ENCODE measurements around the gene CAMTA1.

CAMTA1 gene

GRCh38 chr1:7101187-7101586, 315.9 kb downstream of the CAMTA1 start:
- no peak overlapping the region for H3K27ac ChIP-seq (ENCODE audit: poor library complexity, severe bottlenecking)
- H3K9me3 ChIP-seq (ENCODE audit: severe bottlenecking) = no peaks in the 10 kb centered on the region
- ATAC-seq (ENCODE audit: low read depth) (peak; percentile 65), DNase-seq (ENCODE audit: low spot score) (no peak)
- no peaks in the 10 kb centered on the region for H3K4me1 ChIP-seq (ENCODE audit: insufficient read depth, poor library complexity, severe bottlenecking)
- peaks cover 3% of the 10 kb centered on the region for H3K27me3 ChIP-seq (ENCODE audit: insufficient read depth, poor library complexity, severe bottlenecking)
- no peaks in the 10 kb centered on the region for H3K36me3 ChIP-seq (ENCODE audit: low read depth)
- H3K4me3 ChIP-seq (ENCODE audit: severe bottlenecking) = no peak overlapping the region
- no peak for TF ChIP-seq CTCF (IDR thresholded peaks at IDR 0.05; ENCODE audit: poor library complexity, severe bottlenecking)

GRCh38 chr1:7103361-7103782, 318.1 kb downstream of the CAMTA1 start:
- DNase-seq (ENCODE audit: low spot score) (no peak), ATAC-seq (ENCODE audit: low read depth) (no peak)
- Histone ChIP-seq H3K4me3 (ENCODE audit: severe bottlenecking) (no peak overlapping the region), H3K9me3 (ENCODE audit: severe bottlenecking) (no peaks in the 10 kb centered on the region), H3K27me3 (ENCODE audit: insufficient read depth, poor library complexity, severe bottlenecking) (no peaks in the 10 kb centered on the region), H3K4me1 (ENCODE audit: insufficient read depth, poor library complexity, severe bottlenecking) (no peaks in the 10 kb centered on the region), H3K27ac (ENCODE audit: poor library complexity, severe bottlenecking) (no peak overlapping the region), H3K36me3 (ENCODE audit: low read depth) (no peaks in the 10 kb centered on the region)
- no peak for TF ChIP-seq CTCF (IDR thresholded peaks at IDR 0.05; ENCODE audit: poor library complexity, severe bottlenecking)

- Histone ChIP-seq H3K4me3 (ENCODE audit: severe bottlenecking) (no peak overlapping the region), H3K27ac (ENCODE audit: poor library complexity, severe bottlenecking) (no peak overlapping the region), H3K36me3 (ENCODE audit: low read depth) (no peaks in the 10 kb centered on the region), H3K9me3 (ENCODE audit: severe bottlenecking) (no peaks in the 10 kb centered on the region), H3K4me1 (ENCODE audit: insufficient read depth, poor library complexity, severe bottlenecking) (no peaks in the 10 kb centered on the region), H3K27me3 (ENCODE audit: insufficient read depth, poor library complexity, severe bottlenecking) (no peaks in the 10 kb centered on the region)
- ATAC-seq (ENCODE audit: low read depth) (no peak), DNase-seq (ENCODE audit: low spot score) (no peak)
- TF ChIP-seq CTCF (IDR thresholded peaks at IDR 0.05; ENCODE audit: poor library complexity, severe bottlenecking) = no peak
Measured at GRCh38 chr1:7103874-7104273, 318.6 kb downstream of the CAMTA1 start.

GRCh38 chr1:7104339-7104738, 319.1 kb downstream of the CAMTA1 start:
- DNase-seq (ENCODE audit: low spot score) (no peak), ATAC-seq (ENCODE audit: low read depth) (no peak; the same call in 2 of the 3 replicates)
- Histone ChIP-seq H3K27ac (ENCODE audit: poor library complexity, severe bottlenecking) (no peak overlapping the region), H3K27me3 (ENCODE audit: insufficient read depth, poor library complexity, severe bottlenecking) (no peaks in the 10 kb centered on the region), H3K9me3 (ENCODE audit: severe bottlenecking) (no peaks in the 10 kb centered on the region), H3K36me3 (ENCODE audit: low read depth) (no peaks in the 10 kb centered on the region), H3K4me1 (ENCODE audit: insufficient read depth, poor library complexity, severe bottlenecking) (peaks cover 3% of the 10 kb centered on the region), H3K4me3 (ENCODE audit: severe bottlenecking) (no peak overlapping the region)
- TF ChIP-seq CTCF (IDR thresholded peaks at IDR 0.05; ENCODE audit: poor library complexity, severe bottlenecking) = no peak

- no peaks in the 10 kb centered on the region for H3K27me3 ChIP-seq (ENCODE audit: insufficient read depth, poor library complexity, severe bottlenecking)
- DNase-seq (ENCODE audit: low spot score) (no peak), ATAC-seq (ENCODE audit: low read depth) (no peak)
- no peaks in the 10 kb centered on the region for H3K36me3 ChIP-seq (ENCODE audit: low read depth)
- no peak overlapping the region for H3K27ac ChIP-seq (ENCODE audit: poor library complexity, severe bottlenecking)
- H3K4me1 ChIP-seq (ENCODE audit: insufficient read depth, poor library complexity, severe bottlenecking) = peaks cover 13% of the 10 kb centered on the region
- no peak for TF ChIP-seq CTCF (IDR thresholded peaks at IDR 0.05; ENCODE audit: poor library complexity, severe bottlenecking)
- H3K4me3 ChIP-seq (ENCODE audit: severe bottlenecking) = no peak overlapping the region
- H3K9me3 ChIP-seq (ENCODE audit: severe bottlenecking) = no peaks in the 10 kb centered on the region
Measured at GRCh38 chr1:7105269-7105668, 320.0 kb downstream of the CAMTA1 start.

Measured in RWPE2 (cell line).